A673 (cell line): Measurements from ENCODE around the gene ARID5B. TPM values are rescaled to one million over a fixed set of nuclear protein-coding genes. Genes with fewer than 3 reads are reported as not detected.
A peak's percentile ranks its signal among the peaks of the same experiment; 100 is the strongest.

Experiments
- BruUV-seq: library from RNA; stranded (reverse); fragments of 400-500 nt; replicated peaks from 2 replicates; lab custom pipeline; 2021; lab: Mats Ljungman, UMichigan
- CTCF ChIA-PET: fragments of 300-600 bp; sonication (Branson Sonifier 250); formaldehyde crosslinking; loops from one replicate; lab custom pipeline; 2022; ENCODE audit warnings: antibody characterized with exemption; lab: Charles Lee
- POLR2A ChIA-PET: fragments of 300-600 bp; sonication (Branson Sonifier 250); formaldehyde crosslinking; loops from one replicate; lab custom pipeline; 2022; ENCODE audit warnings: antibody characterized with exemption; ENCODE audit not compliant: low non-redundant PET; lab: Charles Lee
- DNase-seq: peaks from one replicate; pipeline ENCODE4 v3.0.0-alpha.2; 2015; ENCODE audit warnings: low spot score
- H3K27ac ChIP-seq: fragments of 200-600 bp; sonication (generic); 2 replicates; pipeline ENCODE4 v1.5.1; 2016; ENCODE audit warnings: mixed run types, low read depth, mild to moderate bottlenecking, mixed read lengths, antibody characterized with exemption, low read length; ENCODE audit not compliant: poor library complexity, severe bottlenecking
- H3K27me3 ChIP-seq: fragments of 200-600 bp; sonication (generic); replicated peaks from 2 replicates; pipeline ENCODE4 v1.6.1; 2017; ENCODE audit warnings: mixed run types, low read depth, mild to moderate bottlenecking, mixed read lengths, antibody characterized with exemption, low read length; ENCODE audit not compliant: insufficient read depth, poor library complexity
- H3K36me3 ChIP-seq: fragments of 200-600 bp; sonication (generic); 2 replicates; pipeline ENCODE4 v1.6.1; 2016; ENCODE audit warnings: mixed run types, mild to moderate bottlenecking, mixed read lengths, antibody characterized with exemption, low read length; ENCODE audit not compliant: insufficient read depth, poor library complexity, severe bottlenecking
- H3K4me1 ChIP-seq: fragments of 200-600 bp; sonication (generic); 2 replicates; pipeline ENCODE4 v1.6.1; 2017; ENCODE audit warnings: mixed run types, mild to moderate bottlenecking, mixed read lengths, antibody characterized with exemption, low read length; ENCODE audit not compliant: insufficient read depth, poor library complexity, severe bottlenecking
- H3K4me3 ChIP-seq: fragments of 200-600 bp; sonication (generic); 2 replicates; pipeline ENCODE4 v1.5.1; 2016; ENCODE audit warnings: low read depth, mixed run types, mild to moderate bottlenecking, mixed read lengths, low read length; ENCODE audit not compliant: poor library complexity, severe bottlenecking
- H3K9me3 ChIP-seq: fragments of 200-600 bp; sonication (generic); 2 replicates; pipeline ENCODE4 v1.6.1; 2016; ENCODE audit warnings: mixed run types, low read depth, mild to moderate bottlenecking, mixed read lengths, antibody characterized with exemption, low read length; ENCODE audit not compliant: poor library complexity, severe bottlenecking
- CTCF ChIP-seq: fragments of 300-800, 200-600 bp; sonication (generic); conservative IDR thresholded peaks from 2 replicates; pipeline ENCODE4 v1.5.1; 2017; ENCODE audit warnings: low read depth, mild to moderate bottlenecking, antibody characterized with exemption, low read length, moderate library complexity, mixed read lengths
- EZH2 ChIP-seq: fragments of 200-600 bp; sonication (generic); IDR thresholded peaks from 2 replicates; pipeline ENCODE4 v1.6.1; 2017; ENCODE audit warnings: borderline replicate concordance, low read depth, mild to moderate bottlenecking, mixed read lengths, antibody characterized with exemption, low read length; ENCODE audit not compliant: poor library complexity, severe bottlenecking
- intact Hi-C: fragments of 100-400 bp; cut with micrococcal nuclease; formaldehyde crosslinking; loops from one replicate; pipeline ENCODE4 v1.10.0; 2022; ENCODE audit not compliant: unreplicated experiment
- total RNA-seq: library from RNA; stranded (reverse); gene quantifications from 2 replicates; pipeline ENCODE4 v1.2.3, GENCODE V29; 2021

ARID5B gene
- total RNA-seq, 1 experiment from 2014 or later = 29.0 TPM

GRCh38 chr10:62072901-62073300 is 171.4 kb downstream of the ARID5B start:
- Histone ChIP-seq H3K9me3 (no peaks in the 10 kb centered on the region), H3K27ac (peak overlapping the region; percentile 37), H3K36me3 (peaks cover 39% of the 10 kb centered on the region), H3K27me3 (no peaks in the 10 kb centered on the region), H3K4me3 (no peak overlapping the region), H3K4me1 (peaks cover 64% of the 10 kb centered on the region)
- CTCF ChIA-PET = interaction anchor here (0.5 kb wide), 1 partner anchor 164 kb away, joined by 5 read pairs; no protein-coding TSS in a partner anchor
- no peak for DNase-seq
- BruUV-seq = no TSS peak
- POLR2A ChIA-PET = interaction anchor here (1.2 kb wide), 1 partner anchor 9 kb away, joined by 4 read pairs; no protein-coding TSS in a partner anchor
- TF ChIP-seq EZH2 = no peak
- TF ChIP-seq CTCF = no peak
- intact Hi-C loops = no loop called here

- intact Hi-C loops = no loop called here
- H3K27me3 ChIP-seq = no peaks in the 10 kb centered on the region
- DNase-seq = no peak
- peaks cover 39% of the 10 kb centered on the region for H3K36me3 ChIP-seq
- peaks cover 64% of the 10 kb centered on the region for H3K4me1 ChIP-seq
- no peaks in the 10 kb centered on the region for H3K9me3 ChIP-seq
- no peak overlapping the region for H3K4me3 ChIP-seq
- ChIA-PET CTCF (no interaction called here), POLR2A (interaction anchor here (1.2 kb wide), 1 partner anchor 9 kb away, joined by 4 read pairs; no protein-coding TSS in a partner anchor)
- TF ChIP-seq CTCF = no peak
- no peak for TF ChIP-seq EZH2
- no TSS peak for BruUV-seq
- peak overlapping the region; percentile 22 for H3K27ac ChIP-seq
Measured at GRCh38 chr10:62073429-62073828, 171.9 kb downstream of the ARID5B start.

- Histone ChIP-seq H3K9me3 (no peaks in the 10 kb centered on the region), H3K4me1 (peaks cover 58% of the 10 kb centered on the region), H3K4me3 (no peak overlapping the region), H3K27ac (peak overlapping the region; percentile 31), H3K36me3 (peaks cover 24% of the 10 kb centered on the region), H3K27me3 (no peaks in the 10 kb centered on the region)
- ChIA-PET POLR2A (no interaction called here), CTCF (no interaction called here)
- TF ChIP-seq EZH2 = no peak
- TF ChIP-seq CTCF = no peak
- BruUV-seq = no TSS peak
- intact Hi-C loops = no loop called here
- DNase-seq = no peak
Measured at GRCh38 chr10:62075414-62075813, 173.9 kb downstream of the ARID5B start.
